MM.1S (cell line): Measurements from ENCODE around the gene TIFAB.

Experiments
- DNase-seq: peaks from one replicate; pipeline ENCODE4 v3.0.0-alpha.2; 2015
- H2AFZ ChIP-seq: fragments of 300-600 bp; sonication (generic); 2 replicates; pipeline ENCODE4 v1.6.0; 2016; ENCODE audit warnings: antibody characterized with exemption, low read length
- H3F3A ChIP-seq: fragments of 300-600 bp; sonication (generic); 2 replicates; pipeline ENCODE4 v1.6.1; 2016; ENCODE audit warnings: mild to moderate bottlenecking, antibody characterized with exemption, low read length, moderate library complexity, mixed read lengths; ENCODE audit not compliant: insufficient read depth
- H3K27ac ChIP-seq: fragments of 300-600 bp; sonication (generic); 2 replicates; pipeline ENCODE4 v1.5.1; 2016; ENCODE audit warnings: mild to moderate bottlenecking, low read length
- H3K27me3 ChIP-seq: fragments of 300-600 bp; sonication (generic); replicated peaks from 2 replicates; pipeline ENCODE4 v1.6.0; 2016; ENCODE audit warnings: low read length; ENCODE audit not compliant: insufficient read depth
- H3K36me3 ChIP-seq: fragments of 300-600 bp; sonication (generic); replicated peaks from 2 replicates; pipeline ENCODE4 v1.6.1; 2016; ENCODE audit warnings: mild to moderate bottlenecking, low read length, mixed read lengths; ENCODE audit not compliant: insufficient read depth
- H3K4me1 ChIP-seq: fragments of 300-600 bp; sonication (generic); 2 replicates; pipeline ENCODE4 v1.6.1; 2016; ENCODE audit warnings: low read length, mixed read lengths
- H3K4me2 ChIP-seq: fragments of 300-600 bp; sonication (generic); 2 replicates; pipeline ENCODE4 v1.6.0; 2016; ENCODE audit warnings: low read depth, low read length
- H3K4me3 ChIP-seq: fragments of 300-600 bp; sonication (generic); 2 replicates; pipeline ENCODE4 v1.5.1; 2016; ENCODE audit warnings: low read length, mixed read lengths
- H3K79me2 ChIP-seq: fragments of 300-600 bp; sonication (generic); 2 replicates; pipeline ENCODE4 v1.6.1; 2016; ENCODE audit warnings: mixed run types, low read length, mixed read lengths
- H3K9ac ChIP-seq: fragments of 300-600 bp; sonication (generic); 2 replicates; pipeline ENCODE4 v1.6.1; 2016; ENCODE audit warnings: low read length, mixed read lengths
- H3K9me2 ChIP-seq: fragments of 300-600 bp; sonication (generic); replicated peaks from 2 replicates; pipeline ENCODE4 v1.6.1; 2016; ENCODE audit warnings: mild to moderate bottlenecking, low read length, mixed read lengths; ENCODE audit not compliant: insufficient read depth
- H3K9me3 ChIP-seq: fragments of 300-600 bp; sonication (generic); replicated peaks from 2 replicates; pipeline ENCODE4 v1.6.1; 2016; ENCODE audit warnings: mild to moderate bottlenecking, low read length, mixed read lengths; ENCODE audit not compliant: insufficient read depth
- H4K20me1 ChIP-seq: fragments of 300-600 bp; sonication (generic); 2 replicates; pipeline ENCODE4 v1.6.1; 2016; ENCODE audit warnings: mild to moderate bottlenecking, low read length, moderate library complexity, mixed read lengths; ENCODE audit not compliant: insufficient read depth
- CTCF ChIP-seq: fragments of 300-600 bp; sonication (generic); IDR thresholded peaks from 2 replicates; pipeline ENCODE4 v1.5.1; 2016; ENCODE audit warnings: antibody characterized with exemption, low read length, mixed read lengths
- EZH2 ChIP-seq: fragments of 300-600 bp; sonication (generic); optimal IDR thresholded peaks from 2 replicates; pipeline ENCODE3; 2017; ENCODE audit warnings: low read depth, mild to moderate bottlenecking, antibody characterized with exemption, low read length, mixed read lengths
- EZH2phosphoT487 ChIP-seq: fragments of 300-600 bp; sonication (generic); IDR thresholded peaks from 2 replicates; pipeline ENCODE4 v1.6.1; 2018; ENCODE audit warnings: antibody characterized with exemption, low read length

Gene TIFAB

GRCh38 chr5:135435467-135436330, 16.5 kb downstream of the TIFAB start:
- no peak for TF ChIP-seq CTCF
- no peak for TF ChIP-seq EZH2
- TF ChIP-seq EZH2phosphoT487, result no peak
- Histone ChIP-seq H4K20me1 (no peaks in the 10 kb centered on the region), H3K79me2 (no peaks in the 10 kb centered on the region), H3K4me1 (no peaks in the 10 kb centered on the region), H3K4me3 (no peak overlapping the region), H3K27ac (no peak overlapping the region), H3F3A (no peaks in the 10 kb centered on the region), H3K9ac (no peak overlapping the region), H3K4me2 (no peak overlapping the region), H3K36me3 (no peaks in the 10 kb centered on the region), H3K9me3 (no peaks in the 10 kb centered on the region), H2AFZ (no peak overlapping the region), H3K27me3 (no peaks in the 10 kb centered on the region), H3K9me2 (no peaks in the 10 kb centered on the region)
- DNase-seq, result no peak

- Histone ChIP-seq H3K9me2 (no peaks in the 10 kb centered on the region), H3K4me3 (no peak overlapping the region), H3K4me1 (no peaks in the 10 kb centered on the region), H3K9me3 (no peaks in the 10 kb centered on the region), H3K36me3 (no peaks in the 10 kb centered on the region), H3K4me2 (no peak overlapping the region), H3F3A (no peaks in the 10 kb centered on the region), H2AFZ (no peak overlapping the region), H3K27me3 (no peaks in the 10 kb centered on the region), H3K9ac (no peak overlapping the region), H3K79me2 (no peaks in the 10 kb centered on the region), H4K20me1 (no peaks in the 10 kb centered on the region), H3K27ac (no peak overlapping the region)
- TF ChIP-seq EZH2phosphoT487 (no peak), CTCF (no peak), EZH2 (no peak)
- no peak for DNase-seq
Measured at GRCh38 chr5:135434591-135435466, 17.3 kb downstream of the TIFAB start.

- H4K20me1 ChIP-seq, result no peaks in the 10 kb centered on the region
Measured at GRCh38 chr5:135433681-135434426, 18.3 kb downstream of the TIFAB start.

More at GRCh38 chr5:135433681-135434426, 18.3 kb downstream of the TIFAB start:
- Histone ChIP-seq H3K9me2 (no peaks in the 10 kb centered on the region), H3K4me3 (no peak overlapping the region), H3K27me3 (no peaks in the 10 kb centered on the region), H2AFZ (no peak overlapping the region), H3K79me2 (no peaks in the 10 kb centered on the region), H3K4me2 (no peak overlapping the region), H3K4me1 (no peaks in the 10 kb centered on the region), H3K27ac (no peak overlapping the region), H3K36me3 (no peaks in the 10 kb centered on the region), H3K9ac (no peak overlapping the region), H3K9me3 (no peaks in the 10 kb centered on the region), H3F3A (no peaks in the 10 kb centered on the region)
- TF ChIP-seq CTCF, result no peak
- TF ChIP-seq EZH2phosphoT487, result no peak
- TF ChIP-seq EZH2, result no peak
- no peak for DNase-seq
